Measurements from ENCODE around the gene UBR4.

GRCh38 chr1:19110257-19110927, 99.7 kb downstream of the UBR4 start:
- TF ChIP-seq ZNF565 (CRISPR knock-in tag; conservative IDR thresholded peaks at IDR 0.05; ENCODE audit: low read depth) (no peak), RARB (CRISPR knock-in tag; IDR thresholded peaks at IDR 0.05) (no peak), CSDC2 (CRISPR knock-in tag; IDR thresholded peaks at IDR 0.05) (no peak), ISL1 (CRISPR knock-in tag; IDR thresholded peaks at IDR 0.05) (no peak), ZNF70 (CRISPR knock-in tag; IDR thresholded peaks at IDR 0.05) (no peak), PATZ1 (CRISPR knock-in tag; IDR thresholded peaks at IDR 0.05; ENCODE audit: borderline replicate concordance) (no peak), ARNTL (CRISPR knock-in tag; IDR thresholded peaks at IDR 0.05; ENCODE audit: borderline replicate concordance, low read depth) (no peak), PPARA (CRISPR knock-in tag; IDR thresholded peaks at IDR 0.05; ENCODE audit: borderline replicate concordance) (no peak), ZFP3 (CRISPR knock-in tag; IDR thresholded peaks at IDR 0.05) (no peak), TSHZ2 (CRISPR knock-in tag; IDR thresholded peaks at IDR 0.05) (no peak)
